GM21576 (cell line): ENCODE measurements around the gene ATXN7.

Source experiments
- ATAC-seq: cut with Tn5 transposase; IDR thresholded peaks from one replicate; pipeline ENCODE4 v1.9.1; 2021; ENCODE audit warnings: mild to moderate bottlenecking, moderate library complexity; ENCODE audit not compliant: unreplicated experiment

The ATXN7 gene

GRCh38 chr3:63863150-63864007 is at the start of gene ATXN7, which contains the start of gene THOC7:
TSS of gene ATXN7 (plus strand) at chr3:63863867. CDS start at chr3:63912599, 48,732 bp downstream.
TSS of gene THOC7 (minus strand) at chr3:63863805. CDS start at chr3:63863790, 15 bp downstream.
- ATAC-seq = peak; percentile 66

GRCh38 chr3:63814237-63814636 is 49.4 kb upstream of the ATXN7 start:
- no peak for ATAC-seq

GRCh38 chr3:63817225-63817624 is 46.4 kb upstream of the ATXN7 start:
- ATAC-seq = no peak

- ATAC-seq = peak; percentile 61
Measured at GRCh38 chr3:63818282-63819150, 45.2 kb upstream of the ATXN7 start.

- no peak for ATAC-seq
Measured at GRCh38 chr3:63819151-63819398, 44.6 kb upstream of the ATXN7 start, which contains the start of gene C3orf49. TSS of gene C3orf49 (plus strand) at chr3:63819299. CDS start at chr3:63819472, 173 bp downstream.

GRCh38 chr3:63824309-63824708 is 39.4 kb upstream of the ATXN7 start:
- ATAC-seq = no peak

GRCh38 chr3:63830526-63830925 is 33.1 kb upstream of the ATXN7 start:
- no peak for ATAC-seq

GRCh38 chr3:63832395-63832794 is 31.3 kb upstream of the ATXN7 start:
- ATAC-seq = no peak

- no peak for ATAC-seq
Measured at GRCh38 chr3:63841704-63842103, 22.0 kb upstream of the ATXN7 start.

GRCh38 chr3:63842127-63842526 is 21.5 kb upstream of the ATXN7 start:
- no peak for ATAC-seq

- no peak for ATAC-seq
Measured at GRCh38 chr3:63845215-63845614, 18.5 kb upstream of the ATXN7 start.

- ATAC-seq = no peak
Measured at GRCh38 chr3:63847718-63848450, 15.8 kb upstream of the ATXN7 start.

GRCh38 chr3:63849175-63849574 is 14.5 kb upstream of the ATXN7 start:
- no peak for ATAC-seq

- no peak for ATAC-seq
Measured at GRCh38 chr3:63851287-63851686, 12.4 kb upstream of the ATXN7 start.

GRCh38 chr3:63853106-63853505 is 10.6 kb upstream of the ATXN7 start:
- no peak for ATAC-seq

- ATAC-seq = no peak
Measured at GRCh38 chr3:63855333-63855940, 8.2 kb upstream of the ATXN7 start.

GRCh38 chr3:63857311-63857710 is 6.4 kb upstream of the ATXN7 start:
- ATAC-seq = no peak

GRCh38 chr3:63860776-63861175 is 2.9 kb upstream of the ATXN7 start:
- no peak for ATAC-seq

- ATAC-seq = no peak
Measured at GRCh38 chr3:63861306-63861705, 2.4 kb upstream of the ATXN7 start.

GRCh38 chr3:63862804-63863149 is 890 bp upstream of the ATXN7 start:
- peak; percentile 7 for ATAC-seq
